ENCODE results near the gene KLF7.

- TF ChIP-seq POLR2AphosphoS5 (IDR thresholded peaks at IDR 0.05; ENCODE audit: control insufficient read depth, insufficient read depth, low read depth, low read length) (no peak), DLX4 (CRISPR knock-in tag; IDR thresholded peaks at IDR 0.05) (no peak), RBM22 (IDR thresholded peaks at IDR 0.05; ENCODE audit: low read depth, low read length, poor library complexity, severe bottlenecking) (no peak), SMC3 (conservative IDR thresholded peaks at IDR 0.05; ENCODE audit: insufficient read depth, low read depth, low read length) (no peak), TEAD4 (IDR thresholded peaks at IDR 0.05; ENCODE audit: low read length) (no peak), TEAD4 (CRISPR knock-in tag; IDR thresholded peaks at IDR 0.05; ENCODE audit: borderline replicate concordance) (no peak), CTCF (IDR thresholded peaks at IDR 0.05 in 2 of 3, conservative IDR thresholded peaks at IDR 0.05 in 1 of 3; ENCODE audit: insufficient read depth in 2 of 3, low read depth in 1 of 3, low read length in 3 of 3) (no peak)
- TF ChIP-seq, protein P1, sequence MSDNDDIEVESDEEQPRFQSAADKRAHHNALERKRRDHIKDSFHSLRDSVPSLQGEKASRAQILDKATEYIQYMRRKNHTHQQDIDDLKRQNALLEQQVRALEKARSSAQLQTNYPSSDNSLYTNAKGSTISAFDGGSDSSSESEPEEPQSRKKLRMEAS (CRISPR knock-in tag; IDR thresholded peaks at IDR 0.05) = no peak
- TF ChIP-seq, protein P2, sequence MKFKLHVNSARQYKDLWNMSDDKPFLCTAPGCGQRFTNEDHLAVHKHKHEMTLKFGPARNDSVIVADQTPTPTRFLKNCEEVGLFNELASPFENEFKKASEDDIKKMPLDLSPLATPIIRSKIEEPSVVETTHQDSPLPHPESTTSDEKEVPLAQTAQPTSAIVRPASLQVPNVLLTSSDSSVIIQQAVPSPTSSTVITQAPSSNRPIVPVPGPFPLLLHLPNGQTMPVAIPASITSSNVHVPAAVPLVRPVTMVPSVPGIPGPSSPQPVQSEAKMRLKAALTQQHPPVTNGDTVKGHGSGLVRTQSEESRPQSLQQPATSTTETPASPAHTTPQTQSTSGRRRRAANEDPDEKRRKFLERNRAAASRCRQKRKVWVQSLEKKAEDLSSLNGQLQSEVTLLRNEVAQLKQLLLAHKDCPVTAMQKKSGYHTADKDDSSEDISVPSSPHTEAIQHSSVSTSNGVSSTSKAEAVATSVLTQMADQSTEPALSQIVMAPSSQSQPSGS (CRISPR knock-in tag; IDR thresholded peaks at IDR 0.05) = no peak
Measured at GRCh38 chr2:207215308-207215707, 49.6 kb upstream of the KLF7 start.
